Measurements from ENCODE around the gene CPNE6.
"Not testable (repeated sequence)": the region's sequence is repeated elsewhere in the genome, so short reads cannot be mapped to it uniquely, and the experiment has no call there.

- TF ChIP-seq, protein P1, sequence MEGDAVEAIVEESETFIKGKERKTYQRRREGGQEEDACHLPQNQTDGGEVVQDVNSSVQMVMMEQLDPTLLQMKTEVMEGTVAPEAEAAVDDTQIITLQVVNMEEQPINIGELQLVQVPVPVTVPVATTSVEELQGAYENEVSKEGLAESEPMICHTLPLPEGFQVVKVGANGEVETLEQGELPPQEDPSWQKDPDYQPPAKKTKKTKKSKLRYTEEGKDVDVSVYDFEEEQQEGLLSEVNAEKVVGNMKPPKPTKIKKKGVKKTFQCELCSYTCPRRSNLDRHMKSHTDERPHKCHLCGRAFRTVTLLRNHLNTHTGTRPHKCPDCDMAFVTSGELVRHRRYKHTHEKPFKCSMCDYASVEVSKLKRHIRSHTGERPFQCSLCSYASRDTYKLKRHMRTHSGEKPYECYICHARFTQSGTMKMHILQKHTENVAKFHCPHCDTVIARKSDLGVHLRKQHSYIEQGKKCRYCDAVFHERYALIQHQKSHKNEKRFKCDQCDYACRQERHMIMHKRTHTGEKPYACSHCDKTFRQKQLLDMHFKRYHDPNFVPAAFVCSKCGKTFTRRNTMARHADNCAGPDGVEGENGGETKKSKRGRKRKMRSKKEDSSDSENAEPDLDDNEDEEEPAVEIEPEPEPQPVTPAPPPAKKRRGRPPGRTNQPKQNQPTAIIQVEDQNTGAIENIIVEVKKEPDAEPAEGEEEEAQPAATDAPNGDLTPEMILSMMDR (IDR thresholded peaks at IDR 0.05): not testable (repeated sequence)
- not testable (repeated sequence) for TF ChIP-seq POLR2AphosphoS5 (IDR thresholded peaks at IDR 0.05)
These were observed 34.3 kb upstream of the CPNE6 start for GRCh38 chr14:24036963-24037657.

Data from suprapubic skin (tissue), 3 donors.